PC-9 (cell line): ENCODE data around the gene DSCAML1. TPM values are rescaled to one million over a fixed set of nuclear protein-coding genes. Genes with fewer than 3 reads are reported as not detected.

Experiments
- BruUV-seq: library from RNA; stranded (reverse); fragments of 400-500 nt; replicated peaks from 2 replicates; lab custom pipeline; 2021; lab: Mats Ljungman, UMichigan
- CTCF ChIA-PET: fragments of 300-600 bp; sonication (Branson Sonifier 250); formaldehyde crosslinking; loops from one replicate; lab custom pipeline; 2022; ENCODE audit warnings: antibody characterized with exemption; lab: Charles Lee
- POLR2A ChIA-PET: fragments of 300-600 bp; sonication (Branson Sonifier 250); formaldehyde crosslinking; loops from one replicate; lab custom pipeline; 2022; ENCODE audit warnings: antibody characterized with exemption; ENCODE audit not compliant: unreplicated experiment; lab: Charles Lee
- DNase-seq, 2 experiments: peaks; one replicate each; pipeline versions ENCODE4 v3.0.0 to v3.0.0-alpha.2; 2015 to 2022; ENCODE audit warnings: mixed read lengths in 1 of 2
- H2AFZ ChIP-seq: fragments of 200-600 bp; sonication (generic); 2 replicates; pipeline ENCODE4 v1.8.1; 2017; ENCODE audit warnings: antibody characterized with exemption
- H3F3A ChIP-seq: fragments of 200-600 bp; sonication (generic); 2 replicates; pipeline ENCODE4 v1.8.1; 2017; ENCODE audit warnings: antibody characterized with exemption, mild to moderate bottlenecking, low read depth; ENCODE audit not compliant: insufficient read depth
- H3K27ac ChIP-seq: fragments of 200-600 bp; sonication (generic); 2 replicates; pipeline ENCODE4 v1.6.1; 2016; ENCODE audit warnings: mixed run types
- H3K27me3 ChIP-seq: fragments of 200-600 bp; sonication (generic); 2 replicates; pipeline ENCODE4 v1.6.1; 2016; ENCODE audit warnings: low read depth, mixed run types; ENCODE audit not compliant: insufficient read depth
- H3K36me3 ChIP-seq: fragments of 200-600 bp; sonication (generic); 2 replicates; pipeline ENCODE4 v1.6.1; 2016; ENCODE audit warnings: low read depth, mixed run types
- H3K4me1 ChIP-seq: fragments of 200-600 bp; sonication (generic); replicated peaks from 2 replicates; pipeline ENCODE4 v1.6.1; 2016; ENCODE audit warnings: mixed run types; ENCODE audit not compliant: insufficient read depth
- H3K4me2 ChIP-seq: fragments of 200-600 bp; sonication (generic); 2 replicates; pipeline ENCODE4 v1.6.1; 2017; ENCODE audit warnings: mixed run types
- H3K4me3 ChIP-seq: fragments of 200-600 bp; sonication (generic); 2 replicates; pipeline ENCODE4 v1.6.1; 2016; ENCODE audit warnings: mixed run types
- H3K79me2 ChIP-seq: fragments of 200-600 bp; sonication (generic); 2 replicates; pipeline ENCODE4 v1.6.1; 2017; ENCODE audit warnings: low read depth, mixed run types
- H3K9me2 ChIP-seq: fragments of 200-600 bp; sonication (generic); 2 replicates; pipeline ENCODE4 v1.8.1; 2017; ENCODE audit warnings: mild to moderate bottlenecking; ENCODE audit not compliant: insufficient read depth
- H3K9me3 ChIP-seq: fragments of 200-600 bp; sonication (generic); 2 replicates; pipeline ENCODE4 v1.8.1; 2016; ENCODE audit warnings: low read depth; ENCODE audit not compliant: insufficient read depth
- H4K20me1 ChIP-seq: fragments of 200-600 bp; sonication (generic); 2 replicates; pipeline ENCODE4 v1.8.1; 2017; ENCODE audit not compliant: insufficient read depth
- CTCF ChIP-seq: fragments of 200-600 bp; sonication (generic); conservative IDR thresholded peaks from 2 replicates; pipeline ENCODE4 v1.6.1; 2017; ENCODE audit warnings: mixed run types, antibody characterized with exemption, mild to moderate bottlenecking, moderate library complexity
- EZH2 ChIP-seq: fragments of 200-600 bp; sonication (generic); IDR thresholded peaks from 2 replicates; pipeline ENCODE4 v1.8.0; 2017; ENCODE audit warnings: antibody characterized with exemption, low read depth
- intact Hi-C: fragments of 100-400 bp; cut with micrococcal nuclease; formaldehyde crosslinking; loops from one replicate; pipeline ENCODE4 v1.10.0; 2022; ENCODE audit not compliant: unreplicated experiment
- total RNA-seq: library from RNA; stranded (reverse); gene quantifications from 2 replicates; pipeline ENCODE4 v1.2.3, GENCODE V29; 2021

The DSCAML1 gene
- total RNA-seq, 1 experiment from 2014 or later = not detected

DNA sequence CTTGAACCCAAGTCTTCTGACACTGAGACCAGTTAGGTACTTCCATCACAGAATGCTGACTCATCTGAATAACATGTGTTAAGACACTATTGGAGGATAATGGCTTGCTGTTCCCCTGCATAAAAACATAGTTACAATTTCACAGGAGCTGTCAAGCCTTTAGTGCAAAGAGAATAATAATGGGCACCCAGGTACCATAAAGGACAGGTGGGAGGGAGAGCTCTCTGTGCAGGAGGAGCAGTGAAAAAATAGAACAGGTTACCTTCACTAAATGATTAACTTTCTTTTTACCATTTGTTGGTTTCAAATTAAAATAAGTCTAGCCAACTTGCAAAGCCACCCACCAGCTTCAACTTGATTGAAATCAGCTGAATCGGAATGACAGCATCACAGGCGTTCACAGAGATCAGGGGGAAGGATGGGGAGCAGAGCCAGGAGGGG lies 173.2 kb downstream of the DSCAML1 start:
- H2AFZ ChIP-seq = no peak overlapping the region
- POLR2A ChIA-PET = no interaction called here
- intact Hi-C loops = no loop called here

DNA sequence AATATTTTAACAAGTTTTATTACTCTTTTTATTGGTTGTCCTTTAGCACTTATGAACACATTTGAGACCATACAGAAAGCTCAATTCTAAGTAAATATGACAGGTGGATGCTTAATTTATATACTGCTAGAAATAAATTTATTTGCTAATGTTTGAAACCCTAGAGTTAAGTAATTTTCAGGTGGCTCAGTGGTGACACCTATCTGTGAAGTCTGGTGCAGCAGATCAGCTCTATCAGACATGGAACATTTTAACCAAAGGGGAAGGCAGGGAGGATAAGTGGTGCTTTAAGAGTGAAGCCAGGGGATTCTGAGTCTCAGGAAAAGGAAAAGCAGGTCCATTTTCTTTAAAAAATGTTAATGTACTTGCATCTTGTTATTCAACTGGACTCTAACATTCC lies 175.8 kb downstream of the DSCAML1 start:
- Histone ChIP-seq H3K79me2 (no peaks in the 10 kb centered on the region), H3K9me3 (peaks cover 7% of the 10 kb centered on the region), H3K27me3 (peaks cover 75% of the 10 kb centered on the region), H3K4me1 (no peaks in the 10 kb centered on the region), H3K4me3 (no peak overlapping the region), H3K27ac (no peak overlapping the region), H3K36me3 (no peaks in the 10 kb centered on the region), H3K4me2 (no peak overlapping the region), H3F3A (no peaks in the 10 kb centered on the region), H3K9me2 (no peaks in the 10 kb centered on the region), H4K20me1 (no peaks in the 10 kb centered on the region), H2AFZ (no peak overlapping the region)
- TF ChIP-seq EZH2 = no peak
- TF ChIP-seq CTCF = peak; percentile 75
- BruUV-seq = no TSS peak
- DNase-seq = no peak
- intact Hi-C loops = no loop called here
- ChIA-PET POLR2A (interaction anchor here (0.5 kb wide), 1 partner anchor 38 kb away, joined by 4 read pairs; no protein-coding TSS in a partner anchor), CTCF (no interaction called here)

More for the DNA sequence above, 173.2 kb downstream of the DSCAML1 start:
- no peaks in the 10 kb centered on the region for H3K4me1 ChIP-seq
- TF ChIP-seq CTCF = no peak
- no peak for TF ChIP-seq EZH2
- no peaks in the 10 kb centered on the region for H3F3A ChIP-seq
- no TSS peak for BruUV-seq
- H3K9me2 ChIP-seq = no peaks in the 10 kb centered on the region
- no peak for DNase-seq
- no peaks in the 10 kb centered on the region for H3K36me3 ChIP-seq
- no peaks in the 10 kb centered on the region for H3K79me2 ChIP-seq
- peaks cover 7% of the 10 kb centered on the region for H3K9me3 ChIP-seq
- peaks cover 77% of the 10 kb centered on the region for H3K27me3 ChIP-seq
- CTCF ChIA-PET = no interaction called here
- no peak overlapping the region for H3K27ac ChIP-seq
- no peak overlapping the region for H3K4me3 ChIP-seq
- no peaks in the 10 kb centered on the region for H4K20me1 ChIP-seq
- no peak overlapping the region for H3K4me2 ChIP-seq

DNA sequence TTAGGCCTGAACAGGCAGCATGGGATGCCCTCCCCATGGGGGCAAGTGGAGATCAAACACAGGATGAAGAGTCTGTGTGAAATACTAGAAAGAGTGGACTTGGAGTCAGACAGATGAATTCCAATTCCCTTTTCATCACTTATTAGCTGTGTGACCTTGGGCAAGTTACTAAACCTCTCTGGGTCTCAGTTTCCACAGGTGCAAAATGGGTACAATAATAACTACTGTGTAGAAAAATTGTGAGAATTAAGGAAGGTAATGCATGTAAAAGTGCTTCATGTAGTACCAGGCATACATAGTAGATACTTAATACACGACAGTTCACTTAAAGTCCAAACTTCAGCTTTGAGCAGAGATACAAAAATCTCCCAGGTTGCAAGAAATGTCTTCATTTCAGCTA lies 176.4 kb downstream of the DSCAML1 start:
- no peak for DNase-seq
- H3K27ac ChIP-seq = no peak overlapping the region
- H2AFZ ChIP-seq = no peak overlapping the region
- H3K9me2 ChIP-seq = no peaks in the 10 kb centered on the region
- no peak overlapping the region for H3K4me3 ChIP-seq
- H3K4me2 ChIP-seq = no peak overlapping the region
- POLR2A ChIA-PET = no interaction called here
- H3K4me1 ChIP-seq = no peaks in the 10 kb centered on the region
- no peaks in the 10 kb centered on the region for H3K79me2 ChIP-seq
- H3K9me3 ChIP-seq = peaks cover 7% of the 10 kb centered on the region
- no peak for TF ChIP-seq CTCF
- TF ChIP-seq EZH2 = no peak
- no peaks in the 10 kb centered on the region for H4K20me1 ChIP-seq
- no TSS peak for BruUV-seq
- peaks cover 75% of the 10 kb centered on the region for H3K27me3 ChIP-seq
- no peaks in the 10 kb centered on the region for H3F3A ChIP-seq
- H3K36me3 ChIP-seq = no peaks in the 10 kb centered on the region
- intact Hi-C loops = no loop called here
- CTCF ChIA-PET = no interaction called here
